NCI-H1694 (cell line): ENCODE data around the gene RADIL.
A peak's percentile ranks its signal among the peaks of the same experiment; 100 is the strongest.
"Not testable (repeated sequence)": the region's sequence is repeated elsewhere in the genome, so short reads cannot be mapped to it uniquely, and the experiment has no call there.

ENCODE experiments used
- DNase-seq: peaks from one replicate; lab custom pipeline; 2025; lab: John Stamatoyannopoulos, UW

The RADIL gene, protein sequence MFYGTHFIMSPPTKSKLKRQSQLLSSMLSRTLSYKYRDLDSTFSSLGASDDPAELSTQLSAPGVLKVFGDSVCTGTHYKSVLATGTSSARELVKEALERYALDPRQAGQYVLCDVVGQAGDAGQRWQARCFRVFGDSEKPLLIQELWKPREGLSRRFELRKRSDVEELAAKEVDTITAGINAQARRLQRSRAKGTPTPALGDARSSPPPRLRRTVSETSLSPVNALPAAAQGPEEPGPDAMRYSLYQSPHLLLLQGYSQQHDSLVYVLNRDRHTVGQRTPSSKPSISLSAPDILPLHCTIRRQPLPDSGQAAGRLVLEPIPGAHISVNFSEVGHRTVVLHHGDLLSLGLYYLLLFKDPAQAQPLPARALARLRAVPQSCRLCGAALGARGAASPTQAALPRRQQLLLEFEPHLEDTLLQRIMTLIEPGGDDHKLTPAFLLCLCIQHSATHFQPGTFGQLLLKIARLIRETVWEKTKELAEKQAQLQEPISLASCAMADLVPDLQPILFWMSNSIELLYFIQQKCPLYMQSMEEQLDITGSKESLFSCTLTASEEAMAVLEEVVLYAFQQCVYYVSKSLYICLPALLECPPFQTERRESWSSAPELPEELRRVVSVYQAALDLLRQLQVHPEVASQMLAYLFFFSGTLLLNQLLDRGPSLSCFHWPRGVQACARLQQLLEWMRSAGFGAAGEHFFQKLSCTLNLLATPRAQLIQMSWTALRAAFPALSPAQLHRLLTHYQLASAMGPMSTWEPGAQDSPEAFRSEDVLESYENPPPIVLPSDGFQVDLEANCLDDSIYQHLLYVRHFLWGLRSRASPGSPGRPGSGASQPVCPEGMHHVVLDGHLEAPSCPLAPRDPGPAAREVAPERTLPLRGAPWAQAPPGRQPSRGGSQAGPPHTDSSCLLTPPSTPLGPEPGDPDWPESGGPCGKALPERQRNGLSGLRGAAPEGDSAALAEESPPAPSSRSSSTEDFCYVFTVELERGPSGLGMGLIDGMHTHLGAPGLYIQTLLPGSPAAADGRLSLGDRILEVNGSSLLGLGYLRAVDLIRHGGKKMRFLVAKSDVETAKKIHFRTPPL

GRCh38 chr7:4883372-4884144, at the start of gene RADIL:
Gene RADIL (minus strand): TSS chr7:4883716. CDS start chr7:4878139, 5,577 bp downstream.
- DNase-seq, result peak; percentile 95

- no peak for DNase-seq
Observed at GRCh38 chr7:4931943-4932342, 48.4 kb upstream of the RADIL start.

DNA sequence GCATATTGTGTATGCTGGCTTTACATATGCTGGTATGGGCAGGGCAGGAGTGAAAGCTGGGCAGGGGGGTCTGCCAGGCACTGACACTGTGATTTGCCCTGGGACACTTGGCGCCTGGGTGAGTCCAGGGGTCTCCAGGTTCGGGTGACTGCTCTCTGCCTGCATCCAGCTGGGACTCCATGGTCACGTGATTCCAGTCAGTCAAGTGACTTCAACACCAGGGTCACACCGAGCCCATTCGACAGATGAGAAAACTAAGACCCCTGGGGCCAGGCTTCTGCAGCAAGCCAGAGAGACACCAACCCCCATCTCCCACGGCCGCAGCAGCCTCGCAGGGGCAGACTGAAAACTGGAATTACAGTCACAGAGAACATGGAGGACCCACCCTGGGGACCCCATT, 45.5 kb upstream of the RADIL start:
- no peak for DNase-seq

DNA sequence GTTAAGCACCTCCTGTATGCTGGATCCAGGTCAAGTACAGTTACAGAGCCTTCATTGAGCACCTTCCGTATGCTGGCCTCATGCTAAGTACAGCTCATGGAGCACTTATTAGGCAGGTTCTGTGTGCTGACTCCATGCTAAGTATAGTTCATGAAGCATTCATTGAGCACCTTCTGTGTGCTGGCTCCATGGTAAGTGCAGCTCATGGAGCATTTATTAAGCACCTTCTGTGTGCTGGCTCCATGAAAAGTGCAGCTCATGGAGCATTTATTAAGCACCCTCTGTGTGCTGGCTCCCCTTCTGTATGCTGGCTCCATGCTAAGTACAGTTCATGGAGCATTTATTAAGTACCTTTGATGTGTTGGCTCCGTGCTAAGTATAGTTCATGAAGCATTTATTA, 44.9 kb upstream of the RADIL start:
- no peak for DNase-seq

DNA sequence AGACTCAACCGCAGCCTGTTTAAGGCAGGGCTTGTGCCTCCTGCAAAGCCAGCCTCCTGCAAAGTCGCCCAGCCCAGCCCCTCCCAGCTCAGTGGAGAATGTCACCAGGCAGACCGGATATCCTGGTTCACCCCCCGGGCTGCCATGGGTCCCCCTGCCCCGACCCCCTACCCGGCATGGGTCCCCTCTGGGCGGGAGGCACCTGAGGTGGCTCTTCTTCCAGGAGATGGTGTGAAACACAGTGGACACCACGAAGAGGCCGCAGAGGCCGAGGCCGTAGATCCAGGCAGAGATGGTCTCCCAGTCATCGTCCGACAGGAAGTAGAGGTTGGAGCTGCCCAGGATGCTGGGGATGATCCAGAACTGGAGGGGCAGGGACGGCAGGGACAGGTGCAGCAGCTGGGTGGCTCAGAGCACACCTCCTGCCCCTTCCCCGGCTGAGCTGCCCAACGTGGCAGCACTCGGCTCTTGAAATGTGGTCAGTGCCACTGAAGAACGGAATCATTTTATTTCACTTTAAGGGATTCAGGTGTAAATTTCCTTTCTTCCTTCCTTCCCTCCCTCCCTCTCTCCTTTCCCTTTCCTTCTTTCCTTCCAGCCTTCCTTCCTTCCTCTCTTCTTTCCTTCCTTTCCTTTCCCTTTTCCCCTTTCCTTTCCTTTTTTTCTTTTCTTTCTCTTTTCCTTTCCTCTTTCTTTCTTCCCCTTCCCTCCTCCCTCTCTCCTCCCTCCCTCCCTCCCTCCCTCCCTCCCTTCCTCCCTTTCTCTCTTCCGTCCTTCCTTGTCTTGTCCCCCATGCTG, 36.7 kb upstream of the RADIL start:
- no peak for DNase-seq

DNA sequence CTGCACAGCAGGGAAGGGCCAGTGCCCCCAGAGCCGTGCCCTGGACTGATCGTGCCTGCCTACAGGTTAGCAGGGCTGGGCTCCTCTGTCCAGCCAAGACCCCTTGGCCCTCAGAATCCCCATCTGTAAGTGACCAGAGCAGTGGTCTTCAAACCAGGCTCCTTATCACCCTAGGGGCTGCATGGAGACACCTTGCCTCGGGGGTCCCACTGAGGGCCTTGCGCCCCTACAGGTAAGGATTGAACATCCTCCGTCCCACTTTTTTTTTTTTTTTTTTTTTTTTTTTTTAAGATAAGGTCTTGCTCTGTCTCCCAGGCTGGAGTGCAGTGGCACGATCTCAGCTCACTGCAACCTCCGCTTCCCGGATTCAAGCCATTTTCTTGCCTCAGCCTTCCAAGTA, 32.6 kb upstream of the RADIL start:
- no peak for DNase-seq

- no peak for DNase-seq
Observed at GRCh38 chr7:4911111-4911828, 27.8 kb upstream of the RADIL start.

- DNase-seq, result no peak
Observed at GRCh38 chr7:4906682-4907081, 23.2 kb upstream of the RADIL start.

DNA sequence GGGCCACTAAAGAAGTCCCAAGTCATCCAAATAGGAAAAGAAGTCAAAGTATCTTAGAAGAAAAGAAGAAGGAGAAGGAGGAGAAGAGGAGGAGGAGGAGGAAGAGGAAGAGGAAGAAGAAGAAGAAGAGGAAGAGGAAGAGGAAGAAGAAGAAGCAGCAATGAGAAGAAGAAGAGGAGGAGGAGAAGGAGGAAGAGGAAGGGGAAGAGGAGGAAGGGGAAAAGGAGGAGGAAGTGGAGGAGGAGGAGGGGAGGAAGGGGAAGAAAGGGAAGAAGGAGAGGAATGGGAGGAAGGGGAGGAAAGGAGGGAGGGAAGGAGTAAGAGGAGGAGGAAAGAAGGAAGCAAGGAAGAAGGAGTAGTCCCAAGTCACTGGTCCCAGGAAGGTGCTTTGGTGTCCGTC, 21.7 kb upstream of the RADIL start:
- DNase-seq, result no peak

- no peak for DNase-seq
Observed at GRCh38 chr7:4904346-4904745, 20.8 kb upstream of the RADIL start.

DNA sequence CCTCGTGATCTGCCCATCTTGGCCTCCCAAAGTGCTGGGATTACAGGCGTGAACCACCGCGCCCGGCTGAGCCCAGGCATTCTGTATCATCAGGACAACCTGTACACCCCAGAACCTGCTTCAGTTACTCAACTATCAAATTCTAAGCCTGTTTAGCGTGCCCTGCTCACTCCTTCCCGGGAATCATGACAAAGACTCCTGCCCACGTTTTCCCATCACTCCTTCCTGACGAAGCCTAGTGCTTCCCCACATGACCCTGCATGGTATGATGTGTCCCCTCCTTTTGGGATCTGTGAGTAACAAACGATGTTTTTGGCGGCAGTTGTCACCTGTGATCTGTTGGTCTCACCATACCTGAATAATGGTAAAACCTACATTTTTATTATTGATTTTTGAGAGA, 12.2 kb upstream of the RADIL start:
- no peak for DNase-seq

GRCh38 chr7:4894482-4894881, 11.0 kb upstream of the RADIL start:
- DNase-seq, result no peak

GRCh38 chr7:4893929-4894475, 10.5 kb upstream of the RADIL start:
- DNase-seq, result no peak

DNA sequence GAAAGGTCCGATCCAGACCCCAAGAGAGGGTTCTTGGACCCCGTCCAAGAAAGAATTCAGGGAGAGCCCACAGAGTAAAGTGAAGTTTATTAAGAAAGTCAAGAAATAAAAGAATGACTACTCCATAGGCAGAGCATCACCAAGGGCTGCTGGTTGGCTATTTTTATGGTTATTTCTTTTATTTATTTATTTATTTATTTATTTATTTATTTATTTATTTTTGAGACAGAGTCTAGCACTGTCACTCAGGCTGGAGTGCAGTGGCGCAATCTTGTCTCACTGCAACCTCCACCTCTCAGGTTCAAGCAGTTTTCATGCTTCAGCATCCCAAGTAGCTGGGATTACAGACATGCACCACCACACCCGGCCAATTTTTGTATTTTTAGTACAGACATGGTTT, 9.7 kb upstream of the RADIL start:
- DNase-seq, result not testable (repeated sequence)

DNA sequence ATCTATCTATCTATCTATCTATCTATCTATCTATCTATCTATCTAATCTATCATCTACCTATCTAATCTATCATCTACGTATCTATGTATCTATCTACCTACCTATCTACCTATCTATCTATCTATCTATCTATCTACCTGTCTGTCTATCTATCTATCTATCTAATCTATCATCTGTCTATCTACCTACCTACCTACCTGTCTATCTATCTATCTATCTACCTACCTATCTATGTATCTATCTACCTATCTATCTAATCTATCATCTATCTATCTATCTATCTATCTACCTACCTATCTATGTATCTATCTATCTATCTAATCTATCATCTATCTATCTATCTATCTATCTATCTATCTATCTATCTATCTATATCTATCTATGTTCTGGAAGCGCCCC, 8.0 kb upstream of the RADIL start:
- not testable (repeated sequence) for DNase-seq

DNA sequence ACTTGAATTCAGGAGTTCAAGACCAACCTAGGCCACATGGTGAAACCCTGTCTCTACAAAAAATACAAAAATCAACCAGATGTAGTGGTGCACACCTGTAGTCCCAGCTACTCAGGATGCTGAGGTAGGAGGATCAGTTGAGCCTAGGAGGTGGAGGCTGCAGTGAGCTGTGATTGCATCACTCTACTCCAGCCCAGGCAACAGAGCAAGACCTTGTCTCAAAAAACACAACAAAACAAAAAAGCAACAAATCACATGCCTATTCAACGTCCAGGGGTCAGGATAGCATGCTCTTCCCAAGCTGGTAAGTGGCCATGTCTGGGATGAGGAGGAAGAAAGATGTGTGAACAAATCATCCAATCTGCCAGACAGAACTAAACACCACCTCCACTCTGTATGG, 6.2 kb upstream of the RADIL start:
- no peak for DNase-seq

- no peak for DNase-seq
Observed at GRCh38 chr7:4888161-4888560, 4.6 kb upstream of the RADIL start.

- no peak for DNase-seq
Observed at GRCh38 chr7:4886671-4887070, 3.2 kb upstream of the RADIL start.

- no peak for DNase-seq
Observed at GRCh38 chr7:4885317-4885807, 1.8 kb upstream of the RADIL start.

GRCh38 chr7:4884164-4884563, 648 bp upstream of the RADIL start:
- no peak for DNase-seq
